Hematopoietic multipotent progenitor cell treated with erythropoietin and hydrocortisone succinate and interleukin-3 and kit ligand, for 8 days (in vitro differentiated cells): Measurements from ENCODE around the gene YIPF1.

Experiments used
- DNase-seq: peaks from one replicate; pipeline ENCODE4 v3.0.0-alpha.2; 2015

Gene YIPF1

GRCh38 chr1:53889304-53890298, at the start of gene YIPF1:
Gene YIPF1 (minus strand): TSS chr1:53889797. CDS start chr1:53888937, 860 bp downstream.
- DNase-seq, result peak; percentile 90

DNA sequence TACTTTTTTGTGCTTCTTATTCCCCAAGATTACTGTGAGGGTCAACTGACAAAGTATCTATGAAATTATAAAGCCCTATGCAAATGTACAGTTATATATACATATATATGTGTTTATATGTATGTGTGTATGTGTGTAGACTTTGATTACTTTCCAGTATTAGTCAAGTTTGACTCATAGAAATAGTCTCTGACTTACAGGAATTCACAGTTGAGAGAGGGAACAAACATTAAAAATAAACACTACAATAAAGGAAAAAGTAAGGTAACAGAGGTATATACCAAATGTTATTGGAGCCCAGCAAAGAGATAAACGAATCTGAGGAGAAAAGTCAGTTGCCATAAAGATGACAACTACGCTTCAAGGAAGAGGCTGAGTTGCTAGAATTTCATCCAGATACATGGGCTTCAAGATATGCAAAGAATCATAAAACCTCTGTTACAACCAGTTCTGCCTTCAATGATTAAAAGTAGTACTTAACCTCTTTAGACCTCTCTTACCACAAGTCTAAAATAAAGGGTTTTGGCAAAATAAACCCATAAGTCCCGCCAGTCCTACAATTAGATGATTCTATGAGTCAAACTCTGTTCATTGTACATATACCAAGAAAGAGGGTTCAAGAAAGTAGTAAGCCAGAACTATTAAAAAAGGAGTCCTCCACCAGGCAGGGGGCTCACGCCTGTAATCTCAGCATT, 48.7 kb upstream of the YIPF1 start:
- no peak for DNase-seq

GRCh38 chr1:53936430-53936829, 46.8 kb upstream of the YIPF1 start:
- no peak for DNase-seq

GRCh38 chr1:53934170-53934765, 44.7 kb upstream of the YIPF1 start:
- no peak for DNase-seq

GRCh38 chr1:53931523-53931922, 41.9 kb upstream of the YIPF1 start:
- no peak for DNase-seq

DNA sequence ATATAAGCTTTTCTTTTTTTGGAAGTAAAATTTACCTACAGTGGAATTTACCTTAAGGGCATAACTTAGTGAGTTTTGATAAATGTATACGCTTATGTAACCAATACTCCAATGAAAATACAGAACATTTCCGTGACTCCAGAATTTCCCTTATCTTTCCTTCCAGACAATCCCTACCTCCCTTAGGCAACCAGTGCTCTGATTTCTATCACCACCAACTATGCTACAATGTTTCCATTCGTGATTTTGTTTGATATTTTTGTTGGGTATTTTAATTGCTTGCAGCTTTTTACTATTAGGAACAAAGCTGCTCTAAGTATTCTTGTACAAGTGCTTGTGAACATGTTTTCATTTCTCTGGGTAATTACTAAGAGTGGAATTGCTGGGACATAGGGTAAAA, 41.3 kb upstream of the YIPF1 start:
- DNase-seq, result no peak

- DNase-seq, result no peak
Observed at GRCh38 chr1:53929246-53929960, 39.8 kb upstream of the YIPF1 start.

DNA sequence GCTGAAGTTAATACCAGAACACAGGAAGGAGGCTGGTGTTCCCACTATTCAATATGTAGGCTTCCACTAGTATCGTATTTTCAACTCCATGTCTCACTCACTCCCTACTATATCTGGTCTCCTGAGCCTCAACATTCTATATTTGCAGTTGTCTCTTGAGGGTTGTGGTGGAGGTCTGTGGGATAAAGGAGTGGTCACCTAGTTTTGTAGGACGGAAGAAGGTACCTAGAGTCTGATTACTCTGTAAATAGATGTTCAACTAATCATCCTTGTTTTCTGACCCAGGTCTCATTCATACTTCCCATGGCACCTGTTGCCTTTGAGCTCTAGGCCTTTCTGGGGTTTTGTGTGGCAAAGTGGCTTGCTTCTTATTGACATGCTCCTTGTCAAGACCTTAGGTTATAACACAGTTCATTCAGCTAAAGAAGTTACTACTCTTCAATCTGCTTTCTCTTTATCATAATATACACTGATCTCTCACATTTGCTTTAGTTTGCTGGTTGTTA, 37.8 kb upstream of the YIPF1 start:
- DNase-seq, result no peak

DNA sequence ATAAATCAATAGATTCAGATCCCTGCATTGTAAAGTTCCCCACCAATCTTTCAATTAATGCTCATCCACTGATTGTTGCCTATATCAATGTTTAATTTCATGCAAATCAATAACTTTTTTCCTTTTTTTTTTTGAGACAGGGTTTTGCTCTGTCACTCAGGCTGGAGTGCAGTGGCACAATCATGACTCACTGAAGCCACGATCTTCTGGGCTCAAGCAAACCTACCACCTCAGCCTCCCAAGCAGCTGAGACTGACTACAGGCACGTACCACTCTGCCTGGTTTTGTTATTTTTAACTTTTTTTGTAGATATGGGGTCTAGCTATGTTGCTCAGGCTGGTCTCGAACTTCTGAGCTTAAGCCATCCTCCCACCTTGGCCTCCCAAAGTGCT, 30.1 kb upstream of the YIPF1 start:
- no peak for DNase-seq

- peak; percentile 9 for DNase-seq
Observed at GRCh38 chr1:53918343-53918742, 28.7 kb upstream of the YIPF1 start.

DNA sequence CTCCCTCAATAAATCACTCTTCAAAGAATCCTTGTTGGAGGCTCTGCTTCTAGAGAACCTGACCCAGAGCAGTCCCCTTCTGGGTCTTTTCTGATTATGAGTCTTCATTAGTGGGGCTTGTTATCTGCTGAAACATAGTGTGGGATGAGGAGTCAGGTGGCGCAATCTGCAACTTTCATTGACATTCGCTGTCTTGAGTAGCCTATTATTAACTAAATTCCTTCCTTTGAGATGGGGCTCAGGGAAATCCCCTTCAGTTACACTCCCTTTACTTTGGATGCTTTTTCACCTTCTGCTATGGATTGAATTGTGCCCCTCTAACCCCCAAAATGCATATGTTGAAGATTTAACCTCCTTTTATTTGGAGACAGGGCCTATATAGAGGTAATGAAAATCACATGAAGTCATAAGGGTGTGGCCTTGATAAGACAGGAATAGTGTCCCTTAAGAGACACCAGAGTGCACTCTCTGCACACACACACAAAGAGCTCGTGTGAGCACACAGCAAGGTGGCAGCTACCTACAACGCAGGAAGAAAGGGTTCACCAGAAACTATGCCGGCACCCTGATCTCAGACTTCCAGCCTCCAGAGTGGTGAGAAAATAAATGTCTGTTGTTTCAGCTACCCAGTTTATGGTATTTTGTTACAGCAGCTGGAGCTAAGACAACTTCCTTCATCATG, 23.9 kb upstream of the YIPF1 start:
- DNase-seq, result peak; percentile 46

GRCh38 chr1:53911442-53911841, 21.8 kb upstream of the YIPF1 start:
- DNase-seq, result no peak

- DNase-seq, result no peak
Observed at GRCh38 chr1:53909946-53910345, 20.3 kb upstream of the YIPF1 start.

DNA sequence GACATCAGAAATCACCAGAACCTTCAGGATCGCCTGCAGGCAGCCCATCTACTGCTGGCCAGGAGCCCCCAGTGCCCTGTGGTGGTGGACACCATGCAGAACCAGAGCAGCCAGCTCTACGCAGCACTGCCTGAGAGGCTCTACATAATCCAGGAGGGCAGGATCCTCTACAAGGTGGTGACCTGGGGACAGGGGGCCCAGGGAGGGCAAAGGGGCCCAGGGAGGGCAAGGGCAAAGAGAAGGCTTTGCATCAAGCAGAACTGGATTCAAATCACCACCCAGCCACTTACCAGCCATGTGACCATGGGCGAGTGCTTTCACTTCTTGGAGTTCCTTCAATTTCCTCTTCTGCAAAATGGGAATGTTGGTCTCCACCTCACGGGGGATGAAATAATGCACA, 16.5 kb upstream of the YIPF1 start:
- no peak for DNase-seq

DNA sequence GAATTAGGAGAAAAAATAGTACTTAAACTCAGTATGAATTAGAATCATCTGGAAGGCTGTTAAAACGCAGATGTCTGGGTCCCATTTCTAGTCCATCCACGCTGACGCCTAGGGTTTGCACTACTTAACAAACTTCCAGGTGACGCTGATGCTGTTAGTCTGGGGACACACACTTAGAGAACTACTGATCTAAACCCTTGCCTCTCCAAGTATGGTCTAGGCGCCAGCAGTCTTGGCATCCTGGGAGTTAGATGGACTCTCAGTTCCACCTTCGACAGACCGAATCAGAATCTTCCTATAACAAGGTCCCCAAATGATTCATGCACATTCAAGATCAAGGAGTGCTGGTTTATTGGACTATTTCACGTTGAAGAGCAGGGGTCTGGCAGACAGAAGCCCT, 15.9 kb upstream of the YIPF1 start:
- DNase-seq, result no peak

DNA sequence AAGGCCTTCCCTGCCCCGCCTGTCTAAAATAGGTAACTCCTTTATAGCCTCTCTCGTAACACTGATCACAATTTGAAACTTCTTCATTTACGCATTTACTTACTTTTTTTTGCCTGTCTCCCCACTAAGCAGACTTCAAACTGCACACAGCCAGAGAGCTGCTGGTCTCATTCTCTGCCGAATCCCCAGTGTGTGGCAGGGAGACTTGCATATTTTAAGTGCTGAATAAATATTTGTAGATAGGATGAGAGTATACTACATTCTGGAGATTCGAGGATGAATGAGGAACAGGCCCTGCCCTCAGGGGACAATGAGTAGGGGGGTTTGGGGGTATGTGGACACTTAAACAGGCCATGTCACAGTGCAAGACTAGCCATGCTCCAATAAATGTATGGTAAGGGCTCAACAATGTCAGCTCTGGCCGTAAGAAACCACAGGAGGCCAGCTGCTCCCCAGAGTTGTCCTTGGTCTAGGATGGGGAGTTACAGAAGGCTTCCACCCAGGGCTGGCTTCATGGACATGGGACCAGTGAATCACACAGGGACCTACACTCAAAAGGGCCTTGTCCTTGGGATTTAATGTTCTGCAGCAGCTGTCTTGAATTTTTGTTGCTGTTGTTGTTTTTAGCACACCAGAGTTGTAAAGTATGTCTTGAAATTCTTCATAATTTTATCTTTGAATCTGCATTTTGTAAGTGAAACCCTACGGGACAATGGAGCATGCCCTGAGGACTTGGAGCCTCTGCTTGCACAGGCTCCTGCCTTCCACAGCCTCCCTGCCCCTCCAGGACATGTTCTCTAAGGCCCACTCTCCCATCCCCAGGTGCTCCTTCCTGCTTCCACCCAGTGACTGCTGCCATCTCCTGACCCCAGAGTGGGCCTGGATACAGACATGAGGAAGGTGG, 12.9 kb upstream of the YIPF1 start:
- DNase-seq, result no peak

GRCh38 chr1:53899708-53900107, 10.1 kb upstream of the YIPF1 start:
- DNase-seq, result no peak

GRCh38 chr1:53899206-53899628, 9.6 kb upstream of the YIPF1 start:
- no peak for DNase-seq

GRCh38 chr1:53896635-53897229, 7.1 kb upstream of the YIPF1 start:
- no peak for DNase-seq

GRCh38 chr1:53895421-53895820, 5.8 kb upstream of the YIPF1 start:
- DNase-seq, result no peak

DNA sequence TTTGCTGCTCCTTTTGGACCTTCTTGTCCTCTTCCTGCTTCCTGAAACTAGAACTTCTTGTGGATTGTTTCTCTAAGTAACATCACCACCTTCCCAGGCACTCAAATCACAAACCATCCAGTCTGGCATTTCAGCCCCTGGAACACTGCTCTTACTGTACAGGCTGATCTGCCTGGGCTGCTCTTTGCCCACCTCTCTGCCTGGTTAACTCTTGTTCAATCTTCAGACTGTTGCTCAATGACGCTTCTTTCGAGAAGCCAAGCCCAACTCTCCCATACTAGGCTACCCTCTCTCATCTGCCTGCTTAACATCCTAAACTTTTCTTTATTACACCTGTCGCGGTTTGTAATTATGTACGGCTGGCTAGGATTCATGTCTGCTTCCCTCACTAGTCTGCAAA, 5.0 kb upstream of the YIPF1 start:
- no peak for DNase-seq
